Measurements from ENCODE around the gene COX6A2. TPM values are rescaled to one million over a fixed set of nuclear protein-coding genes. Genes with fewer than 3 reads are reported as not detected.

Gene COX6A2
- total RNA-seq, 4 donors from 2014 or later: not detected

GRCh38 chr16:31461921-31462804 is 34.0 kb upstream of the COX6A2 start:
- H3K4me1 ChIP-seq: peaks cover 0 to 28% (median 12%) of the 10 kb centered on the region in 4 donors
- H3K9me3 ChIP-seq: no peaks in the 10 kb centered on the region
- H3K27me3 ChIP-seq: no peaks in the 10 kb centered on the region
- WGBS, 2 donors: 92 to 94% methylated on average over 20 to 24 of the region's 35 CpGs
- H3K27ac ChIP-seq: no peak overlapping the region
- H3K36me3 ChIP-seq: peaks cover 0 to 55% (median 0%) of the 10 kb centered on the region in 3 donors
- TF ChIP-seq CTCF (IDR thresholded peaks at IDR 0.05): no peak
- no peak for TF ChIP-seq EP300 (IDR thresholded peaks at IDR 0.05)
- TF ChIP-seq POLR2A (IDR thresholded peaks at IDR 0.05): no peak
- no peak overlapping the region for H3K4me3 ChIP-seq
- no peak for DNase-seq (ENCODE audit: low spot score in 2 of 2)

GRCh38 chr16:31461201-31461920 is 33.2 kb upstream of the COX6A2 start:
- no peaks in the 10 kb centered on the region for H3K27me3 ChIP-seq
- H3K9me3 ChIP-seq: no peaks in the 10 kb centered on the region
- DNase-seq (ENCODE audit: low spot score in 2 of 2): no peak
- no peak for TF ChIP-seq POLR2A (IDR thresholded peaks at IDR 0.05)
- no peak for TF ChIP-seq CTCF (IDR thresholded peaks at IDR 0.05)
- no peak for TF ChIP-seq EP300 (IDR thresholded peaks at IDR 0.05)
- H3K27ac ChIP-seq: peak overlapping the region in 1 of 4 donors; percentile 85
- H3K4me1 ChIP-seq: peaks cover 0 to 36% (median 19%) of the 10 kb centered on the region in 4 donors
- H3K4me3 ChIP-seq: no peak overlapping the region
- 87% methylated on average over 10 of the region's 10 CpGs for WGBS, 2 donors
- peaks cover 0 to 55% (median 0%) of the 10 kb centered on the region in 3 donors for H3K36me3 ChIP-seq

- TF ChIP-seq EP300 (IDR thresholded peaks at IDR 0.05) (no peak), POLR2A (IDR thresholded peaks at IDR 0.05) (no peak), CTCF (IDR thresholded peaks at IDR 0.05) (peak; percentile 25 to 59 (median 37))
- Histone ChIP-seq H3K27me3 (no peaks in the 10 kb centered on the region), H3K9me3 (no peaks in the 10 kb centered on the region), H3K4me3 (peak overlapping the region in 3 of 4 donors; percentile 19 to 97 (median 76)), H3K4me1 (peaks cover 0 to 43% (median 20%) of the 10 kb centered on the region in 4 donors), H3K27ac (peak overlapping the region in 3 of 4 donors; percentile 85 to 100 (median 97)), H3K36me3 (peaks cover 0 to 48% (median 0%) of the 10 kb centered on the region in 3 donors)
- 42 to 44% methylated on average over 8 of the region's 8 CpGs for WGBS, 2 donors
- no peak for DNase-seq (ENCODE audit: low spot score in 2 of 2)
Observed at GRCh38 chr16:31460582-31461002, 32.4 kb upstream of the COX6A2 start.

GRCh38 chr16:31459687-31460581 is 31.8 kb upstream of the COX6A2 start:
- no peaks in the 10 kb centered on the region for H3K9me3 ChIP-seq
- DNase-seq (ENCODE audit: low spot score in 2 of 2): peak; percentile 99 to 100
- WGBS, 2 donors: 4 to 5% methylated on average over 15 to 27 of the region's 61 CpGs
- peaks cover 0 to 50% (median 22%) of the 10 kb centered on the region in 4 donors for H3K4me1 ChIP-seq
- H3K27me3 ChIP-seq: no peaks in the 10 kb centered on the region
- peak; percentile 30 to 90 for TF ChIP-seq EP300 (IDR thresholded peaks at IDR 0.05)
- peak in 1 of 5 experiments; percentile 17 for TF ChIP-seq CTCF (IDR thresholded peaks at IDR 0.05)
- TF ChIP-seq POLR2A (IDR thresholded peaks at IDR 0.05): peak in 1 of 2 donors; percentile 2
- peaks cover 0 to 42% (median 0%) of the 10 kb centered on the region in 3 donors for H3K36me3 ChIP-seq
- peak overlapping the region; percentile 97 to 100 (median 100) for H3K27ac ChIP-seq
- peak overlapping the region; percentile 75 to 97 (median 86) for H3K4me3 ChIP-seq

All from tibial nerve (tissue), 4 donors.